ENCODE results near the gene GTF2F2. TPM values are rescaled to one million over a fixed set of nuclear protein-coding genes. Genes with fewer than 3 reads are reported as not detected.

GTF2F2 gene
- polyA plus RNA-seq, 2 donors, result 15.1 to 19.0 TPM

DNA sequence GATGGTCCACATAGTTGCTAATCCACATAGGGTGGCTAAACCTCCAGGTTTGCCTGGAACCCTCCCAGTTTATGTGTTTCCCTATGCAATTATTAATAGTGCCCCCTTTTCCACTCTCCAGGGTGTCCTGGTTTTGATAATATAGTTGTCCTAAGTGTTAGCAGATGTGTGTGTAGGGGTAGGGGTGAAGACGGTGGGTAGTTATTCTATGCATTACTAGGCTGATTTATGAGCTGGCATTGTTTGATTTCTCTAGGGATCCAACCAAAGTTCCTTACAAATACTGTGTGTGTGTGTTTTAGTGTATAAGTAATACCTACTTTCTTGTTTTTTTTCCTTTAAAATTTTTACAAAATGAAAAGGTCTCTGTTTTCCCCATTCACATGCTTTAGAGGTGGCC, 21.1 kb downstream of the GTF2F2 start:
- WGBS, 2 donors, result 85 to 95% methylated on average over 1 of the region's 1 CpG
- Histone ChIP-seq H3K36me3 (ENCODE audit: control insufficient read depth in 2 of 2, insufficient read depth in 2 of 2, low read length in 1 of 2) (peaks cover 0 to 3% of the 10 kb centered on the region in 2 donors), H3K4me3 (ENCODE audit: low read depth in 1 of 2, low read length in 2 of 2) (no peak overlapping the region), H3K4me1 (ENCODE audit: control insufficient read depth in 2 of 2, insufficient read depth in 2 of 2, low read length in 1 of 2) (peaks cover 3% of the 10 kb centered on the region in 2 donors), H3K9me3 (ENCODE audit: control insufficient read depth in 2 of 2, insufficient read depth in 1 of 2, low read depth in 1 of 2, low read length in 1 of 2) (no peaks in the 10 kb centered on the region), H3K27me3 (ENCODE audit: control insufficient read depth in 1 of 2, insufficient read depth in 2 of 2, low read length in 2 of 2) (no peaks in the 10 kb centered on the region), H3K27ac (ENCODE audit: low read depth in 2 of 2, low read length in 1 of 2) (no peak overlapping the region)

DNA sequence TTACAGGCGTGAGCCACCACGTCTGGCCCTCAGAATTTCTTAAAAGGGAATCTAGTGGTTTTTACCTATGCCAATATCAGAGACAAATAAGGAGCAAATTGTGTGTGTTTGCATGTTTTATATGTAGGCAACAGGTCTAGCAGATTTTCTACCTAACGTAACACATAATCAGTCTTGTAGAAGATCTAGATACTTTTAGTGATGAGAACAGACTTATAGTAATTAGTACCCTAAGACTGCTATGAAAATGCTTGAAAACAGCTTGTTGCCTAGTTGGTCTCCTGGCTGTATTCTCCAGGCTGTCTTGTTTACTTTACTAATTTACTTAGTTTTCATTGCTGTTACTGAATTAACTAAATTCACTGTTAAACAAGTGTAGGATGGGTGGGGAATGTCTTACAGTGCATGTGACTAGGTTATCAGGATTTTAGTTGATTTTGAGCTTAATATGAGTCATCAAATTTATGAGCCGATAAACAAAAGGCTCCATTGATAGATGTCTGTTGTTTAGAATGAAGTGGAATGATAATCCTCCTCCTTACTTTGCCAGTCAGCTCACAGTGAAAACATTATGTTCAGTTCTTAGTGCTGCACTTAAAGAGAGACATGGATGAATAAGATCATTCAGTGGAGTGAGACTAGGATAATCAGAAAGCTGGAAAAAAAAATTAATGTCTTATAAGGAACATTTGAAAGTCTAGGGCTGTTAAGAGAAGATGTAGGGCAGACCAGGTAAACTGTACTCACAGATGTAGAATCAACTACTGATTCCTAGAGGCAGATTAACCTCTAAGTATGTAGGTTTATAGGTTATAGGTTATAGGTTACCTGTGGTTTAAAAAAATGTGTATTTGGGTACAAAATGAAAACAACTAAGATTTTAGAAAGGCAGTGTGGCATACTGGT, 22.4 kb downstream of the GTF2F2 start:
- H3K27me3 ChIP-seq (ENCODE audit: control insufficient read depth in 1 of 2, insufficient read depth in 2 of 2, low read length in 2 of 2), result no peaks in the 10 kb centered on the region
- H3K36me3 ChIP-seq (ENCODE audit: control insufficient read depth in 2 of 2, insufficient read depth in 2 of 2, low read length in 1 of 2), result no peaks in the 10 kb centered on the region
- H3K4me1 ChIP-seq (ENCODE audit: control insufficient read depth in 2 of 2, insufficient read depth in 2 of 2, low read length in 1 of 2), result peaks cover 3% of the 10 kb centered on the region in 2 donors
- 78 to 79% methylated on average over 4 of the region's 4 CpGs for WGBS, 2 donors
- no peak overlapping the region for H3K4me3 ChIP-seq (ENCODE audit: low read depth in 1 of 2, low read length in 2 of 2)
- H3K27ac ChIP-seq (ENCODE audit: low read depth in 2 of 2, low read length in 1 of 2), result no peak overlapping the region
- H3K9me3 ChIP-seq (ENCODE audit: control insufficient read depth in 2 of 2, insufficient read depth in 1 of 2, low read depth in 1 of 2, low read length in 1 of 2), result no peaks in the 10 kb centered on the region

DNA sequence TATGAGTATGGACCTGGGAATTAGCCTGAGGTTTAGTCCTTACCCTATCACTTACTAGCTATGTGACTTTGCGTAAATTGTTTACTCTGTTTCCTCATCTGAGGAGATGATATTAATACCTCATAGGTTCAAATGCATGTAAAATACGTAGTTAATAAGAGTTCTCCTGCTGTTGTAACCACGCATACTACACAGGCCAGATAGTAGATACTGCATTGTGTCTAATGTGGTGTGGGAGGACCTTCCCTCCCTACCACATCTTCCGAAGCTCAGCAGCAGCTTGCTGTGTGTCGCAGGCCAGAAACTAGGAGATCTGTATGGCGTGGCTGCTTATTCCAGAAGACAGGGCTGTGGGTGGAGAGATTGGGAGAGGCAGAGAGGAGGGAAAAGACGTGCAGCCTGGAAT, 23.0 kb downstream of the GTF2F2 start:
- H3K4me1 ChIP-seq (ENCODE audit: control insufficient read depth in 2 of 2, insufficient read depth in 2 of 2, low read length in 1 of 2), result peaks cover 3% of the 10 kb centered on the region in 2 donors
- no peaks in the 10 kb centered on the region for H3K27me3 ChIP-seq (ENCODE audit: control insufficient read depth in 1 of 2, insufficient read depth in 2 of 2, low read length in 2 of 2)
- no peaks in the 10 kb centered on the region for H3K36me3 ChIP-seq (ENCODE audit: control insufficient read depth in 2 of 2, insufficient read depth in 2 of 2, low read length in 1 of 2)
- no peak overlapping the region for H3K27ac ChIP-seq (ENCODE audit: low read depth in 2 of 2, low read length in 1 of 2)
- WGBS, 2 donors, result 72 to 78% methylated on average over 7 of the region's 7 CpGs
- H3K9me3 ChIP-seq (ENCODE audit: control insufficient read depth in 2 of 2, insufficient read depth in 1 of 2, low read depth in 1 of 2, low read length in 1 of 2), result no peaks in the 10 kb centered on the region
- H3K4me3 ChIP-seq (ENCODE audit: low read depth in 1 of 2, low read length in 2 of 2), result no peak overlapping the region

DNA sequence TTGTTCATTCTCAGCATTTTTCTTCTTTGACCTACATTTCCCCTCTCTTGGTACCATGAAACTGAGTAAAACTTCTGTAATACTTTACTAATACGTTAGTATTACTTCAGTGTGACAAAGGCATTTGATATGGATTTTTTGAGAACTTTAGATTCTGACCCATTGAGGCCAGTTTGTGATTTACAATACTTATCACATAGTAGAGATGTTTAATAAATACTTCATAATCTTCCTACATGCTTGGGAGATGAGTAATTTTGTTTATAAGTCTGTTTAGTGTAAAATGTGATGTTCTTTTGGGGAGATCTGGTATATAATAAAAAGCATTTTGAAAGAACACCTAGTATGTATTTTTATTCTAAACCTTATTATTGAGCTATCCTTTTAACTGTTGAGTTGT, 29.7 kb downstream of the GTF2F2 start:
- Histone ChIP-seq H3K4me1 (ENCODE audit: control insufficient read depth in 2 of 2, insufficient read depth in 2 of 2, low read length in 1 of 2) (no peaks in the 10 kb centered on the region), H3K27ac (ENCODE audit: low read depth in 2 of 2, low read length in 1 of 2) (no peak overlapping the region), H3K4me3 (ENCODE audit: low read depth in 1 of 2, low read length in 2 of 2) (no peak overlapping the region), H3K9me3 (ENCODE audit: control insufficient read depth in 2 of 2, insufficient read depth in 1 of 2, low read depth in 1 of 2, low read length in 1 of 2) (no peaks in the 10 kb centered on the region), H3K36me3 (ENCODE audit: control insufficient read depth in 2 of 2, insufficient read depth in 2 of 2, low read length in 1 of 2) (no peaks in the 10 kb centered on the region), H3K27me3 (ENCODE audit: control insufficient read depth in 1 of 2, insufficient read depth in 2 of 2, low read length in 2 of 2) (no peaks in the 10 kb centered on the region)
- WGBS, 2 donors, result 70 to 76% methylated on average over 1 of the region's 1 CpG

DNA sequence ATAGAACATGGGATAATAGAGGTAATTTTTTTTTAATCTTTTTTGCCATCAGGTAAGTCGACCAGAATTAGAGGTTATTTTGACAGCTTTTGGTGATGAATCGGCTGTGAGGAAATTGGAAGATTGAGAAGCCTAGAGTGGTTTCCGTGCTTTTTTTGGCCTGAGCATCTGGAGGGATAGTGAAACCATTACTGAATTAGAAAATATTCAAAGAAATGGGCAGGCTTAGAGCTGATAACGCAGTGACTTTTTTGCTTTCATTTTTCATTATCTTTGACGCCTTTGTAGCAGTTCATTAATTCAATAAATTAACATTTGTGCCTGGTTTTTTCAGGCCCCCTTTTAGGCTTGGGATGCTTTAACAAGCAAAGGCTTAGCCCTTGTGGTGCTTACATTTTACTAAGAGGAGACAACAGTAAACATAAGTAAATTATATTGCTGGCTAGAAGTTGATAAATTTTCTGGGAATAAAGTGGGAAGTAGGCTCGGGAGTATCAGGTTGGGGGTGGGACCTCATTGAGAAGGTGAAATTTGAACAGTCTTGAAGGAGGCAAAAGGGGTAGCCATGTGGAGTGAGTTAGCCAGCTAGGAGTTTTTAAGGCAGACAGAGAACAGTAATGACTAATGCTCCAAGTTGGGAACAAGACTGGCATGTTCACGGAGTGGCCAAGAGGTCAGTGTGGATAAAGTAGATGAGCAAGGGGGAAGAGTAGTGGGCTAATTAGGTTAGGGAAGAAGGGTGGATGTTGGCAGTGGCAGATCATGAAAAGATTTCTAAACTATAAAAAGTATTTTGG, 36.5 kb downstream of the GTF2F2 start:
- no peaks in the 10 kb centered on the region for H3K36me3 ChIP-seq (ENCODE audit: control insufficient read depth in 2 of 2, insufficient read depth in 2 of 2, low read length in 1 of 2)
- no peaks in the 10 kb centered on the region for H3K4me1 ChIP-seq (ENCODE audit: control insufficient read depth in 2 of 2, insufficient read depth in 2 of 2, low read length in 1 of 2)
- H3K27ac ChIP-seq (ENCODE audit: low read depth in 2 of 2, low read length in 1 of 2), result no peak overlapping the region
- H3K9me3 ChIP-seq (ENCODE audit: control insufficient read depth in 2 of 2, insufficient read depth in 1 of 2, low read depth in 1 of 2, low read length in 1 of 2), result no peaks in the 10 kb centered on the region
- H3K27me3 ChIP-seq (ENCODE audit: control insufficient read depth in 1 of 2, insufficient read depth in 2 of 2, low read length in 2 of 2), result no peaks in the 10 kb centered on the region
- WGBS, 2 donors, result 92% methylated on average over 7 of the region's 7 CpGs
- H3K4me3 ChIP-seq (ENCODE audit: low read depth in 1 of 2, low read length in 2 of 2), result no peak overlapping the region

DNA sequence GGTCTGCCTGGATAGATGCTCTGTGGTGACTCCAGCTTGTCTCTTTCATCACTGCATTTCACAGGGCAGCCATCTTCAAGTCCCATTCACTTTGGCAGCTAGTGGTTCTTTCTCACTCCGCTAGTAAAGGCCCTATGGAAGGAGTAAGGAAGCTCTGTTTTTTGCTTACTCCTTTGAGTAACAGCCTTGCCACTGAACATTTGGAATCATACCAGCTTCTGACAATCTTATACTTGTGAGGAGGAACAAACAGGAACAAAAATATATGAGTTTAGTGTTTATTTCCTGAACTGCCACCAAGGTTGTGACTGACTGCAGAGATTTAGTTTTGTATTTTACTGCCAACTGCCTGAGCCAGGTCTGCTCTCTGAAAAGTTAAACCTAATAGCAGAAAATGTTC, 41.9 kb downstream of the GTF2F2 start:
- H3K4me1 ChIP-seq (ENCODE audit: control insufficient read depth in 2 of 2, insufficient read depth in 2 of 2, low read length in 1 of 2), result no peaks in the 10 kb centered on the region
- H3K27ac ChIP-seq (ENCODE audit: low read depth in 2 of 2, low read length in 1 of 2), result no peak overlapping the region
- no peaks in the 10 kb centered on the region for H3K27me3 ChIP-seq (ENCODE audit: control insufficient read depth in 1 of 2, insufficient read depth in 2 of 2, low read length in 2 of 2)
- WGBS, 2 donors, result 81 to 83% methylated on average over 1 of the region's 1 CpG
- no peak overlapping the region for H3K4me3 ChIP-seq (ENCODE audit: low read depth in 1 of 2, low read length in 2 of 2)
- H3K9me3 ChIP-seq (ENCODE audit: control insufficient read depth in 2 of 2, insufficient read depth in 1 of 2, low read depth in 1 of 2, low read length in 1 of 2), result no peaks in the 10 kb centered on the region
- H3K36me3 ChIP-seq (ENCODE audit: control insufficient read depth in 2 of 2, insufficient read depth in 2 of 2, low read length in 1 of 2), result peaks cover 0 to 3% of the 10 kb centered on the region in 2 donors

DNA sequence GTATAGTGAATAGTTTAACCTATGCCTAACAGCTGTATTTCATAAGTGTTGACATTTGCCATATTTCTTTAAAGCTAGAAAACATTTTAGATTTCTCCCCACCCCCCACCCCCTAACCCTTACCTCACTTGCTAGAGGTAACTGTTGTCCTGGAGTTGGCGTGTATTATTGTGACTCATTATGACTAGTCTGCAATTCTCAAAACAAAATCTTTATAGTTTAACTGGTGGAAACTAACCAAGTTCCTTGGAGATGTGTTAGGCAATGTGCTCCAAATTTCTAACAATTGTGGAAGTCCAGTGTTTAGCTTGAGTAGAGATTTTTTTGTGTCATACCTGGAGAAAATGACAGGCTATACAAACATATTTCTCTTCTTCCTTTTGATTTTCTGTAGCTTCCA, 42.5 kb downstream of the GTF2F2 start:
- H3K36me3 ChIP-seq (ENCODE audit: control insufficient read depth in 2 of 2, insufficient read depth in 2 of 2, low read length in 1 of 2), result peaks cover 0 to 3% of the 10 kb centered on the region in 2 donors
- H3K9me3 ChIP-seq (ENCODE audit: control insufficient read depth in 2 of 2, insufficient read depth in 1 of 2, low read depth in 1 of 2, low read length in 1 of 2), result no peaks in the 10 kb centered on the region
- H3K4me1 ChIP-seq (ENCODE audit: control insufficient read depth in 2 of 2, insufficient read depth in 2 of 2, low read length in 1 of 2), result no peaks in the 10 kb centered on the region
- 36 to 48% methylated on average over 1 of the region's 1 CpG for WGBS, 2 donors
- no peak overlapping the region for H3K27ac ChIP-seq (ENCODE audit: low read depth in 2 of 2, low read length in 1 of 2)
- H3K4me3 ChIP-seq (ENCODE audit: low read depth in 1 of 2, low read length in 2 of 2), result no peak overlapping the region
- no peaks in the 10 kb centered on the region for H3K27me3 ChIP-seq (ENCODE audit: control insufficient read depth in 1 of 2, insufficient read depth in 2 of 2, low read length in 2 of 2)

DNA sequence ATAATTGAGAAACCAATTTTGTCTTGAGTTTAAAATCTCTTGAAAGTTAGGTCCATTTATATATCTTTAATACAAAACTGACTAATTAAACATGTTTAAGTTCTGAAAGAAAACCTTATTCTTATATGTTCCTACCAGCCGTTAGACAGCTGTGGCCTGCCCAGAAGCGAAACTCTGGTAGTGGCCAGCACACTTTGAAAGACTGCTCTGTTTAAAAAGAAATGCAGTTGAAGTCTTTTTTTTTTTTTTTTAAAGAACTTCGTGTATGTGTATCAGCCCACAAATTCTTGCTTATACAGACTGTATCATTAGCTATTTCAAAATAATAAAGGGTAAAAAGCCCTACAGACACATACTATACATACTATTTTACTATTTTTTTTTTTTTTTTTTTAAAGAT, 46.5 kb downstream of the GTF2F2 start:
- Histone ChIP-seq H3K27ac (ENCODE audit: low read depth in 2 of 2, low read length in 1 of 2) (no peak overlapping the region), H3K4me3 (ENCODE audit: low read depth in 1 of 2, low read length in 2 of 2) (no peak overlapping the region), H3K36me3 (ENCODE audit: control insufficient read depth in 2 of 2, insufficient read depth in 2 of 2, low read length in 1 of 2) (peaks cover 0 to 3% of the 10 kb centered on the region in 2 donors), H3K9me3 (ENCODE audit: control insufficient read depth in 2 of 2, insufficient read depth in 1 of 2, low read depth in 1 of 2, low read length in 1 of 2) (no peaks in the 10 kb centered on the region), H3K27me3 (ENCODE audit: control insufficient read depth in 1 of 2, insufficient read depth in 2 of 2, low read length in 2 of 2) (no peaks in the 10 kb centered on the region), H3K4me1 (ENCODE audit: control insufficient read depth in 2 of 2, insufficient read depth in 2 of 2, low read length in 1 of 2) (peaks cover 0 to 4% of the 10 kb centered on the region in 2 donors)
- 86 to 88% methylated on average over 3 of the region's 3 CpGs for WGBS, 2 donors

DNA sequence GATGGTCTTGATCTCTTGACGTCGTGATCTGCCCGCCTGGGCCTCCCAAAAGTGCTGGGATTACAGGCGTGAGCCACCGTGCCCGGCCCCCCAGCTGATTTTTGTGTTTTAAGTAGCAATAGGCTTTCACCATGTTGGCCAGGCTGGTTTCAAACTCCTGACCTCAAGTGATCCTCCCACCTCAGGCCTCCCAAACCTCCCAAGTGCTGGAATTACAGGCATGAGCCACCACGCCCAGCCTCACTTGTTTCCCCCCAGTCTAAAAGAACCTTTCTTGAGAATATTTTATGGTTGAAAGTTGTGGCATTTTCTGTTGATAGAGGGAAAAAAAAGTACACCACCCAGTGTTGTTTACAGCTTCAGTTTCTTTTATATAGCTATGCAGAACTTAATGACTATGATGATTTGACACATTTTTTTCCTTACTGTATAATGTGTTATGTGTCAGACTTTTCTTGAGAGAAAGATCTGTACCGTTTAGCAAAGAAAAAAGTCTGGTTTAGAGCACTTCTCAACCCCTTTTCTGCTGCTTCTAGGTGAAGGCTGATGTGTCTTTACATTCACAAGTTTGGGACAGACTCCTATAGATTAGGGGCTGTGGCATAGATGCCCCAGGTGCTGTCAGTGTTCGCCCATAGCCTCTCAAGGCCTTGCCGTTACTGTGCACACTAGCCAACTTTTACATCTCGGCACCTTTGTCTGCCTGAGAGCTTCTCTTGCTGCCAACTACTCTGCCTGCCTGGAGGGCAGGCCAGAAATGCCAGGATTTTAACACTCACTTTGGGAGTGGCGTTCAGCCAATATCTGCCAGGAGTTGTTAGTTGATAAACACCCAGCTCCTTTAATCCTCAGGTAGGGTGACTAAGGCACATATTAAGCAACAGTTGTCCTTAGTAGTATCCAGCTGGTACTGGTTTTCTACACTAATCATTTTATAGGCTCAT, 47.6 kb downstream of the GTF2F2 start:
- Histone ChIP-seq H3K4me1 (ENCODE audit: control insufficient read depth in 2 of 2, insufficient read depth in 2 of 2, low read length in 1 of 2) (peaks cover 0 to 4% of the 10 kb centered on the region in 2 donors), H3K4me3 (ENCODE audit: low read depth in 1 of 2, low read length in 2 of 2) (no peak overlapping the region), H3K9me3 (ENCODE audit: control insufficient read depth in 2 of 2, insufficient read depth in 1 of 2, low read depth in 1 of 2, low read length in 1 of 2) (no peaks in the 10 kb centered on the region), H3K27ac (ENCODE audit: low read depth in 2 of 2, low read length in 1 of 2) (peak overlapping the region; percentile 42 to 79), H3K36me3 (ENCODE audit: control insufficient read depth in 2 of 2, insufficient read depth in 2 of 2, low read length in 1 of 2) (peaks cover 0 to 3% of the 10 kb centered on the region in 2 donors), H3K27me3 (ENCODE audit: control insufficient read depth in 1 of 2, insufficient read depth in 2 of 2, low read length in 2 of 2) (no peaks in the 10 kb centered on the region)
- 72 to 74% methylated on average over 12 of the region's 12 CpGs for WGBS, 2 donors
